Panc1 (cell line): Measurements from ENCODE around the gene TSTD2. TPM values are rescaled to one million over a fixed set of nuclear protein-coding genes. Genes with fewer than 3 reads are reported as not detected.

Source experiments
- ATAC-seq: fragments of 200-7000 bp; cut with Tn5 transposase; 2 replicates; pipeline ENCODE4 v1.9.1; 2020; ENCODE audit warnings: mild to moderate bottlenecking, moderate library complexity
- BruUV-seq: library from RNA; stranded (reverse); fragments of 400-500 nt; replicated peaks from 2 replicates; lab custom pipeline; 2021; lab: Mats Ljungman, UMichigan
- CTCF ChIA-PET: fragments of 300-600 bp; sonication (Branson Sonifier 250); formaldehyde crosslinking; loops from one replicate; lab custom pipeline; 2022; ENCODE audit warnings: antibody characterized with exemption; lab: Charles Lee
- POLR2A ChIA-PET: fragments of 300-600 bp; sonication (Branson Sonifier 250); formaldehyde crosslinking; loops from one replicate; lab custom pipeline; 2022; ENCODE audit warnings: antibody characterized with exemption; lab: Charles Lee
- DNase-seq: peaks from one replicate; pipeline ENCODE4 v3.0.0-alpha.2; 2010; ENCODE audit warnings: low read depth, low spot score
- H3K27ac ChIP-seq: 2 replicates; pipeline ENCODE4 v1.5.1; 2011; ENCODE audit warnings: mild to moderate bottlenecking, low read length, inconsistent platforms
- H3K27me3 ChIP-seq: fragments of 200-500 bp; sonication (Bioruptor generic); 2 replicates; pipeline ENCODE4 v1.6.0; 2014; ENCODE audit warnings: low read length, inconsistent platforms; ENCODE audit not compliant: control insufficient read depth, insufficient read depth
- H3K36me3 ChIP-seq: fragments of 200-500 bp; sonication (Bioruptor generic); 2 replicates; pipeline ENCODE4 v1.5.1; 2014; ENCODE audit warnings: inconsistent platforms, mild to moderate bottlenecking, low read length, moderate library complexity; ENCODE audit not compliant: control insufficient read depth, insufficient read depth
- H3K4me1 ChIP-seq: 2 replicates; pipeline ENCODE4 v1.5.1; 2011; ENCODE audit warnings: inconsistent platforms, mild to moderate bottlenecking, low read length, moderate library complexity; ENCODE audit not compliant: control insufficient read depth, insufficient read depth
- H3K4me3 ChIP-seq, 2 experiments: 2 replicates each; pipeline ENCODE4 v1.5.1; 2011 to 2012; ENCODE audit warnings: low read depth in 2 of 2, low read length in 2 of 2, mild to moderate bottlenecking in 2 of 2, inconsistent platforms in 1 of 2, moderate library complexity in 1 of 2
- H3K9me3 ChIP-seq: fragments of 200-500 bp; sonication (Bioruptor generic); 2 replicates; pipeline ENCODE4 v1.5.1; 2014; ENCODE audit warnings: low read depth, mild to moderate bottlenecking, inconsistent platforms, low read length, moderate library complexity; ENCODE audit not compliant: control insufficient read depth, insufficient read depth
- POLR2AphosphoS5 ChIP-seq: IDR thresholded peaks from 2 replicates; pipeline ENCODE4 v1.6.1; 2012; ENCODE audit warnings: mild to moderate bottlenecking, low read depth, low read length, moderate library complexity
- SIN3A ChIP-seq: IDR thresholded peaks from 2 replicates; pipeline ENCODE4 v1.6.1; 2012; ENCODE audit warnings: low read depth, mild to moderate bottlenecking, low read length, moderate library complexity, borderline replicate concordance; ENCODE audit not compliant: insufficient read depth
- TCF7L2 ChIP-seq: IDR thresholded peaks from 2 replicates; pipeline ENCODE4 v1.6.1; 2011; ENCODE audit warnings: mild to moderate bottlenecking, low read depth, low read length, inconsistent platforms
- in situ Hi-C: cut with HindIII; loops from 2 replicates; pipeline ENCODE4 v1.10.0; 2016; ENCODE audit warnings: low sequenced_read_pairs, low pct_unique_long_range_greater_than_20kb
- intact Hi-C: fragments of 100-400 bp; cut with micrococcal nuclease; formaldehyde crosslinking; loops from one replicate; pipeline ENCODE4 v1.10.0; 2022; ENCODE audit not compliant: unreplicated experiment
- total RNA-seq: library from RNA; stranded (reverse); gene quantifications from one replicate; pipeline ENCODE4 v1.2.1, GENCODE V29; 2021; ENCODE audit not compliant: unreplicated experiment
- TF ChIP-seq, protein P1 (sequence below), 2 experiments: IDR thresholded peaks; 2 replicates each; pipeline ENCODE4 v1.6.1; 2011 to 2012; ENCODE audit warnings: low read depth in 2 of 2, control low read depth in 1 of 2, low read length in 1 of 2, mild to moderate bottlenecking in 1 of 2, moderate library complexity in 1 of 2; ENCODE audit not compliant: insufficient read depth in 1 of 2
- TF ChIP-seq, protein P2 (sequence below): fragments of 450-650 bp; IDR thresholded peaks from 2 replicates; pipeline ENCODE4 v1.5.1; 2017; ENCODE audit warnings: mild to moderate bottlenecking

Gene TSTD2
- total RNA-seq, 1 experiment from 2014 or later = 10.1 TPM

DNA sequence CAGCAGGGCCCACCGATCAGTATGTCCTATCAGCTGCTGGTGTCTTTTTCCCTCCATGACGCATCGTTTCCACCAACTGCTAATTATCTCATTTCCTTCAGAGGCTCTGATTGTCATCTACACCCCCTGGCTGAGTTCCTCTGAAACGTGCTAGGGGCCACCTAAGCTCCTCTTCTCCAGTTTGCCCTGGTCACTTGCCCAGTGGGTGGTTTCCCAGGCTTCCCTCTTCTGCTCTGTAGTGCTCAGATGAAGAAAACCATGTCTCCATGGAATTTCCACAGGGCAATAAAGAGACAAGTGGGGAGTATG, 65.3 kb downstream of the TSTD2 start:
- ChIA-PET CTCF (no interaction called here), POLR2A (no interaction called here)
- BruUV-seq = no TSS peak
- no peak for DNase-seq
- Histone ChIP-seq H3K4me3 (no peak overlapping the region), H3K27ac (no peak overlapping the region), H3K4me1 (0 out of 2 replicates have a peak, but pooled peaks cover 4% of the 10 kb centered on the region), H3K36me3 (no peaks in the 10 kb centered on the region), H3K27me3 (no peaks in the 10 kb centered on the region), H3K9me3 (no peaks in the 10 kb centered on the region)
- intact Hi-C loops = no loop called here
- in situ Hi-C loops = no loop called here
- TF ChIP-seq POLR2AphosphoS5 = no peak
- TF ChIP-seq, protein P1, sequence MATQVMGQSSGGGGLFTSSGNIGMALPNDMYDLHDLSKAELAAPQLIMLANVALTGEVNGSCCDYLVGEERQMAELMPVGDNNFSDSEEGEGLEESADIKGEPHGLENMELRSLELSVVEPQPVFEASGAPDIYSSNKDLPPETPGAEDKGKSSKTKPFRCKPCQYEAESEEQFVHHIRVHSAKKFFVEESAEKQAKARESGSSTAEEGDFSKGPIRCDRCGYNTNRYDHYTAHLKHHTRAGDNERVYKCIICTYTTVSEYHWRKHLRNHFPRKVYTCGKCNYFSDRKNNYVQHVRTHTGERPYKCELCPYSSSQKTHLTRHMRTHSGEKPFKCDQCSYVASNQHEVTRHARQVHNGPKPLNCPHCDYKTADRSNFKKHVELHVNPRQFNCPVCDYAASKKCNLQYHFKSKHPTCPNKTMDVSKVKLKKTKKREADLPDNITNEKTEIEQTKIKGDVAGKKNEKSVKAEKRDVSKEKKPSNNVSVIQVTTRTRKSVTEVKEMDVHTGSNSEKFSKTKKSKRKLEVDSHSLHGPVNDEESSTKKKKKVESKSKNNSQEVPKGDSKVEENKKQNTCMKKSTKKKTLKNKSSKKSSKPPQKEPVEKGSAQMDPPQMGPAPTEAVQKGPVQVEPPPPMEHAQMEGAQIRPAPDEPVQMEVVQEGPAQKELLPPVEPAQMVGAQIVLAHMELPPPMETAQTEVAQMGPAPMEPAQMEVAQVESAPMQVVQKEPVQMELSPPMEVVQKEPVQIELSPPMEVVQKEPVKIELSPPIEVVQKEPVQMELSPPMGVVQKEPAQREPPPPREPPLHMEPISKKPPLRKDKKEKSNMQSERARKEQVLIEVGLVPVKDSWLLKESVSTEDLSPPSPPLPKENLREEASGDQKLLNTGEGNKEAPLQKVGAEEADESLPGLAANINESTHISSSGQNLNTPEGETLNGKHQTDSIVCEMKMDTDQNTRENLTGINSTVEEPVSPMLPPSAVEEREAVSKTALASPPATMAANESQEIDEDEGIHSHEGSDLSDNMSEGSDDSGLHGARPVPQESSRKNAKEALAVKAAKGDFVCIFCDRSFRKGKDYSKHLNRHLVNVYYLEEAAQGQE (IDR thresholded peaks at IDR 0.05; ENCODE audit: insufficient read depth in 1 of 2, low read depth in 2 of 2, low read length in 1 of 2) = no peak
- no peak for TF ChIP-seq SIN3A
- TF ChIP-seq, protein P2, sequence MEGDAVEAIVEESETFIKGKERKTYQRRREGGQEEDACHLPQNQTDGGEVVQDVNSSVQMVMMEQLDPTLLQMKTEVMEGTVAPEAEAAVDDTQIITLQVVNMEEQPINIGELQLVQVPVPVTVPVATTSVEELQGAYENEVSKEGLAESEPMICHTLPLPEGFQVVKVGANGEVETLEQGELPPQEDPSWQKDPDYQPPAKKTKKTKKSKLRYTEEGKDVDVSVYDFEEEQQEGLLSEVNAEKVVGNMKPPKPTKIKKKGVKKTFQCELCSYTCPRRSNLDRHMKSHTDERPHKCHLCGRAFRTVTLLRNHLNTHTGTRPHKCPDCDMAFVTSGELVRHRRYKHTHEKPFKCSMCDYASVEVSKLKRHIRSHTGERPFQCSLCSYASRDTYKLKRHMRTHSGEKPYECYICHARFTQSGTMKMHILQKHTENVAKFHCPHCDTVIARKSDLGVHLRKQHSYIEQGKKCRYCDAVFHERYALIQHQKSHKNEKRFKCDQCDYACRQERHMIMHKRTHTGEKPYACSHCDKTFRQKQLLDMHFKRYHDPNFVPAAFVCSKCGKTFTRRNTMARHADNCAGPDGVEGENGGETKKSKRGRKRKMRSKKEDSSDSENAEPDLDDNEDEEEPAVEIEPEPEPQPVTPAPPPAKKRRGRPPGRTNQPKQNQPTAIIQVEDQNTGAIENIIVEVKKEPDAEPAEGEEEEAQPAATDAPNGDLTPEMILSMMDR = no peak
- TF ChIP-seq TCF7L2 = no peak
- ATAC-seq = no peak

DNA sequence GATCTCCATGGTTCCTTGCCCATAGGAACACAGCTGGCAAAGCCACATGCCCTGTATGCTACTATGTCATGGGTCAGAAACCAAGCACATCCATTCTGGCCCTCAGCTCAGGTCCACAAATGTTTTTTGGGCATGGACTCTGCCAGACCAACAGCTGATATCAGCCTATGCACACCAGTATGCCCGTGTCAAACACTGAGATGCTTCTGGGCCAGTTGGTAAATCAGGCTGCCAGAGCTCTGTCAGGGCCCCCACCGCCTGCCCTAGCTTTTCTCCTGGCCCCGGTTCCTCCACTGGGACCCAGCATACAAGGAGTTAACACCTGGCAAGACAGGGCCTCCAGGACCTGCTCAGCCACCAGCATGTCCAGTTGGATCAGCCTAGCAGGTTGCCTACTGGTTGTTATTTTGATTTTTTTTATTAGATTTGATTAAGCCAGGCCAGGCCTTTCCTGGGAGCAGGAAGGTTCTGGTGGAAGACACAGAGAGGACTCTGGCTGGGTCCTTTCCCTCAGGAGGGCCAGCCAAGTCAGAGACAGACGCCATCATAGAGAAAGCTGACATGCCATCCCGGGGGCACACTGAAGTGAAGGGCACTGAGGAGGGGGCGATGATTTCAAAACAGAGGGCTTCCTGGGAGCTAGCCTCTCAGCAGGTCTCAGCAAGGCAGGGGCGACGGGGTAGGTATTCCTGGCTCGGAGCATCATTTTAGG, 65.8 kb downstream of the TSTD2 start:
- in situ Hi-C loops (no loop called here), intact Hi-C loops (no loop called here)
- ChIA-PET CTCF (no interaction called here), POLR2A (no interaction called here)
- no peaks in the 10 kb centered on the region for H3K27me3 ChIP-seq
- ATAC-seq (no peak), DNase-seq (no peak)
- no peaks in the 10 kb centered on the region for H3K9me3 ChIP-seq
- no peak overlapping the region for H3K27ac ChIP-seq
- no peak overlapping the region for H3K4me3 ChIP-seq
- no TSS peak for BruUV-seq
- no peaks in the 10 kb centered on the region for H3K36me3 ChIP-seq
- TF ChIP-seq SIN3A (no peak), TCF7L2 (no peak), POLR2AphosphoS5 (no peak)
- TF ChIP-seq, protein P2 = no peak
- TF ChIP-seq, protein P1 (IDR thresholded peaks at IDR 0.05; ENCODE audit: insufficient read depth in 1 of 2, low read depth in 2 of 2, low read length in 1 of 2) = no peak
- H3K4me1 ChIP-seq = 0 out of 2 replicates have a peak, but pooled peaks cover 4% of the 10 kb centered on the region
